ENCODE measurements around the gene FXYD7. TPM values are rescaled to one million over a fixed set of nuclear protein-coding genes. Genes with fewer than 3 reads are reported as not detected.
A peak's percentile ranks its signal among the peaks of the same experiment; 100 is the strongest.

FXYD7 gene
- total RNA-seq, 1 experiment from 2014 or later: 0.90 TPM

DNA sequence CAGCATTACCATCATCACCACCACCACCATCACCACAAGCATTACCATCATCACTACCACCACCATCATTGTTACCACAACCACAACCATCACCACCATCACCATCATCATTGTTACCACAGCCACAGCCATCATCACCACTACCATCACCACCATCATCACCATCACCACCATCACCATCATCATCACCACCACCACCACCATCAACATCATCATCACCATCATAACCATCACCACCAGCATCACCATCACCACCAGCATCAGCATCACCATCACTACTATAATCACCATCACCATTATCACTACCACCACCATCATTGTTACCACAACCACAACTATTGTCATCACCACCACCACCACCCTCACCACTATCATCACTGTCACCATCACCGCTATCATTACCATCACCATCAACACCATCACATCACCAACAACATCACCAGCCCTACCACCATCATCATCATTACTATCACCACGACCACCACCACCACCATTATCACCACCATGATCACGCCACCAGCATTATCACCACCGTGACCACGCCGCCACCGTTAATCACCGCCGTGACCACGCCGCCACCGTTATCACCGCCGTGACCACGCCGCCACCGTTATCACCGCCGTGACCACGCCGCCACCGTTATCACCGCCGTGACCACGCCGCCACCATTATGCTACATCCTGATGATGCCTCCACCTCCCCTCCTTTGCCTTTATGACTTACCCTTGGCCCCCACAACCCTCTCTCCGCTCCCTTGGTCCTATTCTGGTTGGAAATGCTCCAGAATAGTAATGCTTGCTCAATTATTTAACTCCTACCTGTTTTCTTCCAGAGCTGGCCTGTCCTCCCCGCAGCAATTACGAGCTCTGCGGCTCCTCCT is 37.4 kb upstream of the FXYD7 start:
- DNase-seq: no peak
- intact Hi-C loops (cut with micrococcal nuclease; ENCODE audit: unreplicated experiment): no loop called here
- CTCF ChIA-PET: no interaction called here
- Mint-ChIP-seq H3K27ac (ENCODE audit: unreplicated experiment) (no peak overlapping the region), H3K9me3 (ENCODE audit: low read depth, unreplicated experiment) (peaks cover 3% of the 10 kb centered on the region), H3K27me3 (ENCODE audit: unreplicated experiment) (no peaks in the 10 kb centered on the region), H3K36me3 (ENCODE audit: insufficient read depth, unreplicated experiment) (peaks cover 21% of the 10 kb centered on the region), H3K4me3 (ENCODE audit: low read depth, unreplicated experiment) (no peak overlapping the region), H3K4me1 (ENCODE audit: low read depth, unreplicated experiment) (peaks cover 26% of the 10 kb centered on the region)
- BruUV-seq (replicated peaks): no TSS peak
- TF ChIP-seq CTCF (IDR thresholded peaks at IDR 0.05; ENCODE audit: unreplicated experiment): no peak

DNA sequence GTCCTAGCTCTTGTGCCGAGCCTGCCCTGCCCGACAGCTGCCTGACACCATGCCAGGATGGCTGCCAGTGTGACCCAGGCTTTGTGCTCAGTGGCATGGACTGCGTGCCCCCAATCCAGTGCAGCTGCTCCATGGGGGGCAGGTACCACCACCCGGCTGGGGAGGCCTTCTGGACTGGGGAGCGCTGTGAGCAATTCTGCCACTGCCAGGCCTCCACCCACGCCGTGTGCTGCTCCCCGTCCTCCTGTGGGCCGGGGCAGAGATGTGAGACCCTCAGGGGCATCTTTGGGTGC is 36.8 kb upstream of the FXYD7 start:
- no peak for TF ChIP-seq CTCF (IDR thresholded peaks at IDR 0.05; ENCODE audit: unreplicated experiment)
- Mint-ChIP-seq H3K4me1 (ENCODE audit: low read depth, unreplicated experiment) (peaks cover 26% of the 10 kb centered on the region), H3K27ac (ENCODE audit: unreplicated experiment) (no peak overlapping the region), H3K9me3 (ENCODE audit: low read depth, unreplicated experiment) (peaks cover 3% of the 10 kb centered on the region), H3K4me3 (ENCODE audit: low read depth, unreplicated experiment) (no peak overlapping the region), H3K36me3 (ENCODE audit: insufficient read depth, unreplicated experiment) (peaks cover 21% of the 10 kb centered on the region), H3K27me3 (ENCODE audit: unreplicated experiment) (no peaks in the 10 kb centered on the region)
- intact Hi-C loops (cut with micrococcal nuclease; ENCODE audit: unreplicated experiment): no loop called here
- CTCF ChIA-PET: no interaction called here
- no TSS peak for BruUV-seq (replicated peaks)
- no peak for DNase-seq

- Mint-ChIP-seq H3K27ac (ENCODE audit: unreplicated experiment) (peak overlapping the region; percentile 94), H3K27me3 (ENCODE audit: unreplicated experiment) (no peaks in the 10 kb centered on the region), H3K36me3 (ENCODE audit: insufficient read depth, unreplicated experiment) (peaks cover 21% of the 10 kb centered on the region), H3K9me3 (ENCODE audit: low read depth, unreplicated experiment) (peaks cover 3% of the 10 kb centered on the region), H3K4me3 (ENCODE audit: low read depth, unreplicated experiment) (no peak overlapping the region), H3K4me1 (ENCODE audit: low read depth, unreplicated experiment) (peaks cover 26% of the 10 kb centered on the region)
- DNase-seq: no peak
- no peak for TF ChIP-seq CTCF (IDR thresholded peaks at IDR 0.05; ENCODE audit: unreplicated experiment)
- CTCF ChIA-PET: interaction anchor here (0.8 to 1.9 kb wide), 6 partner anchors 10 to 63 kb away, joined by 3 to 11 read pairs (median 4); partner anchors contain the start of gene FXYD3
- no TSS peak for BruUV-seq (replicated peaks)
- intact Hi-C loops (cut with micrococcal nuclease; ENCODE audit: unreplicated experiment): no loop called here
These were observed 36.0 kb upstream of the FXYD7 start for GRCh38 chr19:35106898-35107541.

DNA sequence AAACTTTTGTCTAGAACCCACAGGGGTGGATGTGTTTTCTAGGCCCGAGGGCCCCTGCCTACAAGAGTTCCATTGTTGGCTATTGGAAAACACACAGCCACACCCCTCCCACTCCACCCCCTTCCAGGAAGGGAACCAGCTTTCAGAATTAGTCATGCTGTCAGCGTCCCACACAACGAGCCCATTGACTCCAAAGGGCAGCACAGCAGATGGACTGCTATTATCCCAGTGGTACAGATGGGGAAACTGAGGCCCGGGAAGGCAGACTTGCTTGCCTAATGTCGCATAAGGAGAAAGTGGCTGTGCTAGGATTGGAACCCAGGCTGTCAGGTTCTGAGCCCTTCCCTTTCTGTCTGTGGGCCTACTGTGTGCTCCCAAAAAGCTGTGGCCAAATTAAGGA is 35.5 kb upstream of the FXYD7 start:
- DNase-seq: peak; percentile 95
- H3K4me1 Mint-ChIP-seq (ENCODE audit: low read depth, unreplicated experiment): peaks cover 26% of the 10 kb centered on the region
- no peaks in the 10 kb centered on the region for H3K27me3 Mint-ChIP-seq (ENCODE audit: unreplicated experiment)
- H3K36me3 Mint-ChIP-seq (ENCODE audit: insufficient read depth, unreplicated experiment): peaks cover 21% of the 10 kb centered on the region
- no TSS peak for BruUV-seq (replicated peaks)
- CTCF ChIA-PET: interaction anchor here (0.8 to 1.9 kb wide), 6 partner anchors 9 to 63 kb away, joined by 3 to 11 read pairs (median 4); partner anchors contain the start of gene FXYD3
- H3K27ac Mint-ChIP-seq (ENCODE audit: unreplicated experiment): peak overlapping the region; percentile 94
- intact Hi-C loops (cut with micrococcal nuclease; ENCODE audit: unreplicated experiment): no loop called here
- H3K4me3 Mint-ChIP-seq (ENCODE audit: low read depth, unreplicated experiment): no peak overlapping the region
- TF ChIP-seq CTCF (IDR thresholded peaks at IDR 0.05; ENCODE audit: unreplicated experiment): no peak
- peaks cover 3% of the 10 kb centered on the region for H3K9me3 Mint-ChIP-seq (ENCODE audit: low read depth, unreplicated experiment)

Data from Calu3 (cell line).